K562 (cell line): Measurements from ENCODE around the gene CXCL17. TPM values are rescaled to one million over a fixed set of nuclear protein-coding genes. Genes with fewer than 3 reads are reported as not detected.

Experiments used
- ATAC-seq: fragments of 200-7000 bp; cut with Tn5 transposase; 3 replicates; pipeline ENCODE4 v1.9.1; 2020; ENCODE audit warnings: moderate library complexity
- BruUV-seq: library from RNA; stranded (reverse); fragments of 400-500 nt; replicated peaks from 2 replicates; lab custom pipeline; 2021; lab: Mats Ljungman, UMichigan
- CTCF ChIA-PET: fragments of 300-600 bp; formaldehyde crosslinking; extraction: SDS; loops from one replicate; lab custom pipeline; 2021; ENCODE audit warnings: low intra/inter-chr PET ratio; lab: Yijun Ruan, JAX
- POLR2A ChIA-PET: fragments of 300-600, 350-650 bp; sonication (Branson Sonifier 250); formaldehyde crosslinking; extraction: SDS; loops from one replicate; lab custom pipeline; 2021; ENCODE audit warnings: antibody characterized with exemption, inconsistent platforms; lab: Yijun Ruan, JAX
- DNase-seq, 4 experiments: peaks; one replicate each; pipeline versions ENCODE4 v3.0.0 to v3.0.0-alpha.2; 2011 to 2018; ENCODE audit warnings: low spot score in 3 of 4, mixed read lengths in 3 of 4; ENCODE audit errors: extremely low read depth in 1 of 4
- FAIRE-seq: peaks from 2 replicates; lab custom pipeline; 2011; peaks lifted over from hg19 to GRCh38; lab: Jason Lieb, UNC
- H2AFZ ChIP-seq: 2 replicates; pipeline ENCODE4 v1.6.0; 2011; ENCODE audit warnings: low read depth, low read length, control low read depth, inconsistent platforms
- H3K27ac ChIP-seq: fragments of 200-600 bp; 3 replicates; pipeline ENCODE4 v1.8.0; 2011; ENCODE audit warnings: low read depth, mild to moderate bottlenecking, control low read depth, inconsistent platforms, low read length, moderate library complexity, mixed read lengths; ENCODE audit errors: extremely low read depth
- H3K27me3 ChIP-seq, 2 experiments: fragments of 300-600 bp in 1 of 2; 2 replicates in 1 of 2; 3 replicates in 1 of 2; pipeline versions ENCODE4 v1.6.0 to v1.8.0; 2011; ENCODE audit warnings: inconsistent platforms in 2 of 2, low read length in 2 of 2, mild to moderate bottlenecking in 1 of 2, mixed read lengths in 1 of 2, moderate library complexity in 1 of 2; ENCODE audit not compliant: control insufficient read depth in 2 of 2, insufficient read depth in 2 of 2
- H3K36me3 ChIP-seq: fragments of 300-600 bp; 3 replicates; pipeline ENCODE4 v1.8.0; 2011; ENCODE audit warnings: mild to moderate bottlenecking, low read length, inconsistent platforms; ENCODE audit not compliant: control insufficient read depth, insufficient read depth
- H3K4me1 ChIP-seq, 2 experiments: fragments of 200-600 bp in 1 of 2; replicated peaks in 1 of 2; 2 replicates in 1 of 2; 3 replicates in 1 of 2; pipeline versions ENCODE4 v1.5.1 to v1.8.0; 2011; ENCODE audit warnings: inconsistent platforms in 2 of 2, low read length in 2 of 2, mild to moderate bottlenecking in 1 of 2, mixed read lengths in 1 of 2, moderate library complexity in 1 of 2; ENCODE audit not compliant: control insufficient read depth in 2 of 2, insufficient read depth in 2 of 2
- H3K4me2 ChIP-seq: 2 replicates; pipeline ENCODE4 v1.6.1; 2011; ENCODE audit warnings: low read length, control low read depth, inconsistent platforms, mixed read lengths; ENCODE audit not compliant: insufficient read depth
- H3K4me3 ChIP-seq: fragments of 200-600 bp; sonication (generic), shearing (Covaris generic); 2 replicates; pipeline ENCODE4 v1.5.1; 2016; ENCODE audit warnings: control low read depth, inconsistent platforms
- H3K79me2 ChIP-seq: fragments of 200-600 bp; 3 replicates; pipeline ENCODE4 v1.8.0; 2011; ENCODE audit warnings: low read length, inconsistent platforms; ENCODE audit not compliant: control insufficient read depth, insufficient read depth
- H3K9ac ChIP-seq, 2 experiments: 2 replicates each; pipeline versions ENCODE4 v1.6.0 to v1.6.1; 2011; ENCODE audit warnings: low read depth in 2 of 2, low read length in 2 of 2, control low read depth in 1 of 2, inconsistent platforms in 1 of 2, mild to moderate bottlenecking in 1 of 2, mixed read lengths in 1 of 2; ENCODE audit not compliant: insufficient read depth in 1 of 2
- H3K9me1 ChIP-seq: one replicate; pipeline ENCODE4 v1.6.0; 2011; ENCODE audit warnings: inconsistent platforms, mild to moderate bottlenecking, low read length, moderate library complexity; ENCODE audit not compliant: control insufficient read depth, insufficient read depth
- H3K9me3 ChIP-seq: replicated peaks from 2 replicates; pipeline ENCODE4 v1.5.1; 2011; ENCODE audit warnings: low read depth, low read length, inconsistent platforms; ENCODE audit not compliant: control insufficient read depth, insufficient read depth
- H4K20me1 ChIP-seq: replicated peaks from 2 replicates; pipeline ENCODE4 v1.6.1; 2011; ENCODE audit warnings: low read length, inconsistent platforms, mixed read lengths; ENCODE audit not compliant: control insufficient read depth, insufficient read depth
- ARID1B ChIP-seq: fragments of 450-650 bp; IDR thresholded peaks from 2 replicates; pipeline ENCODE4 v1.6.1; 2016; ENCODE audit warnings: antibody characterized with exemption, mild to moderate bottlenecking, inconsistent platforms
- CBFA2T3 ChIP-seq: fragments of 450-650 bp; IDR thresholded peaks from 2 replicates; pipeline ENCODE4 v1.6.1; 2017
- CCAR2 ChIP-seq: fragments of 200-400 bp; formaldehyde crosslinking; IDR thresholded peaks from 2 replicates; pipeline ENCODE4 v1.6.1; 2017; ENCODE audit warnings: mild to moderate bottlenecking, low read depth, low read length
- DMBX1 ChIP-seq: fragments of 250-450 bp; sonication (Bioruptor Pico); IDR thresholded peaks from 2 replicates; pipeline ENCODE4 v1.8.0; 2022; ENCODE audit warnings: inconsistent platforms, mild to moderate bottlenecking, moderate library complexity, borderline replicate concordance
- ESRRA ChIP-seq: fragments of 450-650 bp; IDR thresholded peaks from 2 replicates; pipeline ENCODE4 v1.6.1; 2014; ENCODE audit warnings: low read depth, mild to moderate bottlenecking, moderate library complexity, borderline replicate concordance
- FOSL1 ChIP-seq: fragments of 200-800 bp; sonication (Bioruptor generic); conservative IDR thresholded peaks from 2 replicates; pipeline ENCODE4 v1.6.1; 2016; ENCODE audit warnings: missing genetic modification characterization, missing compliant biosample characterization
- FOXA3 ChIP-seq, 2 experiments: fragments of 450-650 bp in 1 of 2; sonication (generic) in 1 of 2; formaldehyde crosslinking; IDR thresholded peaks in 1 of 2; conservative IDR thresholded peaks in 1 of 2; 2 replicates each; pipeline versions ENCODE4 v1.4.0 to v1.8.0; 2020 to 2022; ENCODE audit warnings: mild to moderate bottlenecking in 2 of 2, missing genetic modification reagents in 1 of 2
- GABPA ChIP-seq: fragments of 200-800 bp; sonication (Bioruptor generic); conservative IDR thresholded peaks from 2 replicates; pipeline ENCODE4 v1.6.1; 2016; ENCODE audit warnings: low read depth, missing genetic modification characterization, missing compliant biosample characterization
- HES1 ChIP-seq: fragments of 450-650 bp; IDR thresholded peaks from 2 replicates; pipeline ENCODE4 v1.6.1; 2016; ENCODE audit warnings: low read depth, mild to moderate bottlenecking, moderate library complexity
- KDM1A ChIP-seq, 2 experiments: fragments of 450-650 bp; IDR thresholded peaks; 2 replicates each; pipeline ENCODE4 v1.6.1; 2016; ENCODE audit warnings: mild to moderate bottlenecking in 2 of 2
- MEIS2 ChIP-seq: fragments of 450-650 bp; IDR thresholded peaks from 2 replicates; pipeline ENCODE4 v1.6.1; 2014; ENCODE audit warnings: mild to moderate bottlenecking; ENCODE audit not compliant: partially characterized antibody
- NFE2 ChIP-seq: IDR thresholded peaks from 2 replicates; pipeline ENCODE4 v1.6.1; 2014; ENCODE audit warnings: antibody characterized with exemption, low read depth
- NFIC ChIP-seq: fragments of 450-650 bp; IDR thresholded peaks from 2 replicates; pipeline ENCODE4 v1.6.1; 2017; ENCODE audit warnings: mild to moderate bottlenecking, inconsistent platforms
- PKNOX1 ChIP-seq: fragments of 450-650 bp; IDR thresholded peaks from 2 replicates; pipeline ENCODE4 v1.6.1; 2016
- POU5F1 ChIP-seq: fragments of 150-350 bp; IDR thresholded peaks from 2 replicates; pipeline ENCODE4 v1.6.1; 2014; ENCODE audit warnings: borderline replicate concordance, low read length, low read depth, mild to moderate bottlenecking; ENCODE audit not compliant: partially characterized antibody
- SRSF9 ChIP-seq: fragments of 200-400 bp; formaldehyde crosslinking; IDR thresholded peaks from 2 replicates; pipeline ENCODE4 v1.6.1; 2017; ENCODE audit warnings: low read depth, low read length, borderline replicate concordance
- STAG1 ChIP-seq: sonication (generic); formaldehyde crosslinking; IDR thresholded peaks from 2 replicates; pipeline ENCODE4 v1.5.0; 2020; ENCODE audit warnings: missing genetic modification reagents, borderline replicate concordance
- THRAP3 ChIP-seq: fragments of 450-650 bp; IDR thresholded peaks from 2 replicates; pipeline ENCODE4 v1.6.1; 2016; ENCODE audit warnings: mild to moderate bottlenecking, inconsistent platforms, borderline replicate concordance
- ZNF384 ChIP-seq: IDR thresholded peaks from 2 replicates; pipeline ENCODE4 v1.6.1; 2012; ENCODE audit warnings: low read depth, low read length, improper control_type of control experiment
- ZNF740 ChIP-seq, 3 experiments: fragments of 200-800 bp in 1 of 3; sonication (Bioruptor generic) in 1 of 3; sonication (generic) in 1 of 3; formaldehyde crosslinking in 1 of 3; IDR thresholded peaks; 2 replicates each; pipeline versions ENCODE4 v1.6.1 to v1.8.0; 2016 to 2022; ENCODE audit warnings: mild to moderate bottlenecking in 2 of 3, missing compliant biosample characterization in 2 of 3, missing genetic modification characterization in 2 of 3, missing genetic modification reagents in 1 of 3
- WGBS: fragments of 100-300 bp; shearing (Covaris generic); methylation state at CpG from one replicate; pipeline ENCODE4 v1.1.6; 2016; ENCODE audit warnings: low coverage, mixed read lengths; ENCODE audit not compliant: insufficient coverage; ENCODE audit errors: missing lambda C conversion rate; 5-methylcytosine and 5-hydroxymethylcytosine counted together
- in situ Hi-C: fragments of 300-500 bp; cut with MboI; formaldehyde crosslinking; loops from 4 replicates; pipeline ENCODE4 v1.15.0; 2018; ENCODE audit warnings: inconsistent platforms, mixed read lengths
- intact Hi-C: fragments of 100-400 bp; cut with micrococcal nuclease; formaldehyde crosslinking; loops from 2 replicates; pipeline ENCODE4 v1.14.2; 2022
- polyA plus RNA-seq, 8 experiments: library from polyadenylated mRNA; depleted of rRNA in 4 of 8; stranded (reverse) in 5 of 8; unstranded in 3 of 8; fragments of >200 nt; fragmentation: Nextera tagmentation in 2 of 8; fragmentation: Illumina TruSeq in 1 of 8; extraction: Ambion mirVana in 2 of 8; extraction: Trizol in 1 of 8; gene quantifications; 2 replicates each; pipeline versions ENCODE4 v1.2.1 to v1.2.3, GENCODE V29; 2011 to 2014; ENCODE audit warnings: inconsistent platforms in 1 of 8, missing spikeins in 1 of 8
- total RNA-seq, 7 experiments: library from RNA; depleted of rRNA in 6 of 7; stranded (reverse); fragments of >200 nt in 6 of 7; fragmentation: Illumina TruSeq in 2 of 7; extraction: Trizol in 2 of 7; gene quantifications; 2 replicates each; pipeline versions ENCODE4 v1.2.1 to v1.2.3, GENCODE V29; 2011 to 2021; ENCODE audit warnings: low replicate concordance in 1 of 7

CXCL17 gene
- total and polyA plus RNA-seq, 9 of the 15 experiments (the other 6 are each of a cell fraction or from before 2014, with no cell fraction given) = 0.10 to 0.15 TPM; not detected in 7

- Histone ChIP-seq H3K27me3 (peaks cover 4 to 5% of the 10 kb centered on the region in 2 experiments; a peak in 3 of 5 replicates), H4K20me1 (no peaks in the 10 kb centered on the region), H3K4me2 (no peak overlapping the region), H3K9me3 (no peaks in the 10 kb centered on the region), H3K9me1 (no peaks in the 10 kb centered on the region), H3K4me3 (no peak overlapping the region), H3K9ac (no peak overlapping the region), H2AFZ (no peak overlapping the region), H3K36me3 (no peaks in the 10 kb centered on the region), H3K79me2 (no peaks in the 10 kb centered on the region), H3K27ac (no peak overlapping the region), H3K4me1 (no peaks in the 10 kb centered on the region)
- in situ Hi-C loops (no loop called here), intact Hi-C loops (no loop called here)
- CTCF ChIA-PET = no interaction called here
- under 1% methylated on average over 7 of the region's 7 CpGs for WGBS
- POLR2A ChIA-PET = interaction anchor here (1.0 kb wide), 1 partner anchor 14 kb away, joined by 3 read pairs; no protein-coding TSS in a partner anchor
- BruUV-seq = no TSS peak
- no peak for ATAC-seq
- no peak for DNase-seq
- no peak for FAIRE-seq
- TF ChIP-seq NFE2 = peak; percentile 38; the same call in 1 of the 2 replicates
- TF ChIP-seq FOXA3 (CRISPR knock-in tag; conservative IDR thresholded peaks at IDR 0.05 in 1 of 2, IDR thresholded peaks at IDR 0.05 in 1 of 2) = peak in 1 of 2 experiments; percentile 98; a peak in 3 of 4 replicates
- TF ChIP-seq KDM1A (IDR thresholded peaks at IDR 0.05) = peak; percentile 47 to 58; a peak in 3 of 4 replicates
- peak; percentile 33; the same call in 1 of the 2 replicates for TF ChIP-seq ARID1B
- TF ChIP-seq PKNOX1 = peak; percentile 67
- peak; percentile 13 for TF ChIP-seq MEIS2
- peak; percentile 52 for TF ChIP-seq GABPA (tag)
- no peak for TF ChIP-seq NFIC
- no peak for TF ChIP-seq ZNF740 (CRISPR knock-in tag; IDR thresholded peaks at IDR 0.05)
- no peak for TF ChIP-seq ZNF740 (tag; IDR thresholded peaks at IDR 0.05)
- TF ChIP-seq POU5F1 = no peak
- peak; percentile 17; the same call in 1 of the 2 replicates for TF ChIP-seq CBFA2T3
- TF ChIP-seq THRAP3 = no peak
- TF ChIP-seq STAG1 = no peak
- peak; percentile 50; the same call in 1 of the 2 replicates for TF ChIP-seq ESRRA
- TF ChIP-seq SRSF9 = no peak
- TF ChIP-seq DMBX1 (CRISPR knock-in tag) = no peak
- TF ChIP-seq FOSL1 = 0 out of 2 replicates have a peak, but pooled peaks have one; percentile 25
- TF ChIP-seq CCAR2 = no peak
- peak; percentile 60; the same call in 1 of the 2 replicates for TF ChIP-seq HES1
- no peak for TF ChIP-seq ZNF384
Observed at GRCh38 chr19:42480335-42481095, 37.8 kb upstream of the CXCL17 start.
